ENCODE data around the gene HEPACAM. TPM values are rescaled to one million over a fixed set of nuclear protein-coding genes. Genes with fewer than 3 reads are reported as not detected.

The HEPACAM gene
- total and polyA plus RNA-seq, 2 donors (not counting 3 experiments of a cell fraction or from before 2014, with no cell fraction given) = not detected

DNA sequence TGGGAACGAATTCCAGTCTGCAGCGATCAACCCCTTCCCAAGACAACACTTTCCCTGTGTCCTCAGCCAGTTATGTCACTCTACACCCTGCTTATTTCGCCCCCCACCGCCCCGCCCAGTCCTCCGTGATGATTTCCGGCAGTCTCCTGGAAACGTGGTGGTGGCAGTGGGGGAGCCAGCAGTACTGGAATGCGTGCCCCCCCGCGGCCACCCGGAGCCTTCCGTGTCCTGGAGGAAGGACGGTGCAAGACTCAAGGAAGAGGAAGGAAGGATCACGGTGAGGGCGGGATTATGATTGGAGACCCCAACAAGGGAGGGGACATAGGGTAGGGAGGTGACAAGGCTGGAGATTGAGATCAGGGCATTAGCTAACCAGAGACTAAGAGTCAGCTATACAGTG, 66.5 kb downstream of the HEPACAM start:
- Histone ChIP-seq H3K4me1 (ENCODE audit: control insufficient read depth, extremely low read depth, insufficient read depth, low read length) (peaks cover 3% of the 10 kb centered on the region), H2AFZ (ENCODE audit: low read depth, low read length) (no peak overlapping the region), H3K9ac (replicated peaks; ENCODE audit: extremely low read depth, insufficient read depth, low read length) (no peak overlapping the region), H3K27ac (ENCODE audit: insufficient read depth, low read depth, low read length) (no peak overlapping the region), H4K20me1 (replicated peaks; ENCODE audit: control insufficient read depth, extremely low read depth, insufficient read depth, low read length) (no peaks in the 10 kb centered on the region), H3K4me3 (replicated peaks in 1 of 3; ENCODE audit: insufficient read depth in 1 of 3, low read depth in 1 of 3, low read length in 3 of 3) (no peak overlapping the region), H3K79me2 (ENCODE audit: control insufficient read depth, insufficient read depth, low read length) (no peaks in the 10 kb centered on the region), H3K4me2 (ENCODE audit: insufficient read depth, low read length) (no peak overlapping the region), H3K27me3 (ENCODE audit: control insufficient read depth in 2 of 2, insufficient read depth in 2 of 2, low read length in 2 of 2) (peaks cover 79 to 91% of the 10 kb centered on the region in 2 experiments), H3K9me3 (replicated peaks; ENCODE audit: control insufficient read depth, insufficient read depth, low read length) (no peaks in the 10 kb centered on the region), H3K36me3 (ENCODE audit: control insufficient read depth in 2 of 2, extremely low read depth in 1 of 2, insufficient read depth in 2 of 2, low read length in 2 of 2) (no peaks in the 10 kb centered on the region), H3K9me1 (replicated peaks; ENCODE audit: control insufficient read depth, extremely low read depth, insufficient read depth, low read length) (no peaks in the 10 kb centered on the region)
- no TSS peak for BruUV-seq (replicated peaks)
- intact Hi-C loops (cut with micrococcal nuclease) = no loop called here
- TF ChIP-seq, protein P1, sequence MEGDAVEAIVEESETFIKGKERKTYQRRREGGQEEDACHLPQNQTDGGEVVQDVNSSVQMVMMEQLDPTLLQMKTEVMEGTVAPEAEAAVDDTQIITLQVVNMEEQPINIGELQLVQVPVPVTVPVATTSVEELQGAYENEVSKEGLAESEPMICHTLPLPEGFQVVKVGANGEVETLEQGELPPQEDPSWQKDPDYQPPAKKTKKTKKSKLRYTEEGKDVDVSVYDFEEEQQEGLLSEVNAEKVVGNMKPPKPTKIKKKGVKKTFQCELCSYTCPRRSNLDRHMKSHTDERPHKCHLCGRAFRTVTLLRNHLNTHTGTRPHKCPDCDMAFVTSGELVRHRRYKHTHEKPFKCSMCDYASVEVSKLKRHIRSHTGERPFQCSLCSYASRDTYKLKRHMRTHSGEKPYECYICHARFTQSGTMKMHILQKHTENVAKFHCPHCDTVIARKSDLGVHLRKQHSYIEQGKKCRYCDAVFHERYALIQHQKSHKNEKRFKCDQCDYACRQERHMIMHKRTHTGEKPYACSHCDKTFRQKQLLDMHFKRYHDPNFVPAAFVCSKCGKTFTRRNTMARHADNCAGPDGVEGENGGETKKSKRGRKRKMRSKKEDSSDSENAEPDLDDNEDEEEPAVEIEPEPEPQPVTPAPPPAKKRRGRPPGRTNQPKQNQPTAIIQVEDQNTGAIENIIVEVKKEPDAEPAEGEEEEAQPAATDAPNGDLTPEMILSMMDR (IDR thresholded peaks at IDR 0.05; ENCODE audit: extremely low read depth in 1 of 2, insufficient read depth in 1 of 2, low read depth in 1 of 2, low read length in 2 of 2) = no peak
- TF ChIP-seq MYC (IDR thresholded peaks at IDR 0.05; ENCODE audit: low read depth, low read length) = no peak
- no peak for TF ChIP-seq POLR2A (IDR thresholded peaks at IDR 0.05; ENCODE audit: low read depth, low read length)
- TF ChIP-seq POLR2AphosphoS5 (IDR thresholded peaks at IDR 0.05; ENCODE audit: insufficient read depth, low read depth, low read length) = no peak
- TF ChIP-seq EZH2 (IDR thresholded peaks at IDR 0.05; ENCODE audit: borderline replicate concordance, low read depth, low read length, severe bottlenecking) = no peak
- TF ChIP-seq MAX (IDR thresholded peaks at IDR 0.05; ENCODE audit: insufficient read depth, insufficient read length) = no peak
- no peak for TF ChIP-seq JUN (IDR thresholded peaks at IDR 0.05; ENCODE audit: borderline replicate concordance, insufficient read depth, insufficient read length, low read depth)
- TF ChIP-seq GATA2 (IDR thresholded peaks at IDR 0.05; ENCODE audit: insufficient read depth, insufficient read length, low read depth, low read length) = no peak
- no peak for TF ChIP-seq FOS (IDR thresholded peaks at IDR 0.05; ENCODE audit: borderline replicate concordance, insufficient read depth, low read length)
- dilution Hi-C loops (cut with MboI; ENCODE audit: extremely low pct_ligation_motif_present, low sequenced_read_pairs) = no loop called here
- DNase-seq (ENCODE audit: low read depth, low spot score) (no peak), FAIRE-seq (no peak)
- ChIA-PET POLR2A (no interaction called here), CTCF (interaction anchor here (1.1 to 1.5 kb wide), 3 partner anchors 33 to 467 kb away, joined by 3 to 5 read pairs (median 4); no protein-coding TSS in a partner anchor)

Other genes starting within 250 kb of the HEPACAM start
- gene NRGN, start 196.1 kb downstream of the HEPACAM start, total RNA-seq = 30.9 and 33.5 TPM in 2 replicates
- 29.1 and 31.5 TPM in 2 replicates for gene NRGN, start 196.1 kb downstream of the HEPACAM start, polyA plus RNA-seq
- 3.6 and 7.0 TPM in 2 replicates for gene VSIG2, start 183.8 kb downstream of the HEPACAM start, total RNA-seq
- gene VSIG2, start 183.8 kb downstream of the HEPACAM start, polyA plus RNA-seq = 0.94 and 1.2 TPM in 2 replicates
- gene ESAM, start 173.8 kb downstream of the HEPACAM start, total RNA-seq = 273 and 303 TPM in 2 replicates
- gene ESAM, start 173.8 kb downstream of the HEPACAM start, polyA plus RNA-seq = 383 and 451 TPM in 2 replicates
- 17.0 and 23.2 TPM in 2 replicates for gene MSANTD2, start 135.6 kb downstream of the HEPACAM start, total RNA-seq
- gene MSANTD2, start 135.6 kb downstream of the HEPACAM start, polyA plus RNA-seq = 5.5 and 5.6 TPM in 2 replicates
- 19.3 and 27.1 TPM in 2 replicates for gene ROBO3, start 70.6 kb downstream of the HEPACAM start, total RNA-seq
- gene ROBO3, start 70.6 kb downstream of the HEPACAM start, polyA plus RNA-seq = 65.4 and 79.4 TPM in 2 replicates
- gene ROBO4, start 38.2 kb downstream of the HEPACAM start, total RNA-seq = 464 and 474 TPM in 2 replicates
- 260 and 346 TPM in 2 replicates for gene ROBO4, start 38.2 kb downstream of the HEPACAM start, polyA plus RNA-seq
- not detected in 2 replicates for gene HEPN1, start 16.8 kb downstream of the HEPACAM start, total RNA-seq
- not detected in 2 replicates for gene HEPN1, start 16.8 kb downstream of the HEPACAM start, polyA plus RNA-seq
- 3.8 and 4.6 TPM in 2 replicates for gene CCDC15, start 18.2 kb upstream of the HEPACAM start, total RNA-seq
- 0.75 and 0.92 TPM in 2 replicates for gene CCDC15, start 18.2 kb upstream of the HEPACAM start, polyA plus RNA-seq
- 1.1 and 1.3 TPM in 2 replicates for gene SLC37A2, start 127.3 kb upstream of the HEPACAM start, total RNA-seq
- gene SLC37A2, start 127.3 kb upstream of the HEPACAM start, polyA plus RNA-seq = 1.7 and 2.1 TPM in 2 replicates
- 17.9 and 23.8 TPM in 2 replicates for gene TMEM218, start 175.6 kb upstream of the HEPACAM start, total RNA-seq
- gene TMEM218, start 175.6 kb upstream of the HEPACAM start, polyA plus RNA-seq = 38.2 and 45.1 TPM in 2 replicates
- 0.11 and 0.14 TPM in 2 replicates for gene PKNOX2, start 228.7 kb upstream of the HEPACAM start, total RNA-seq
- 0.89 and 0.91 TPM in 2 replicates for gene PKNOX2, start 228.7 kb upstream of the HEPACAM start, polyA plus RNA-seq

All from endothelial cell of umbilical vein (primary cell).